Measurements from ENCODE around the gene ZNF655. TPM values are rescaled to one million over a fixed set of nuclear protein-coding genes. Genes with fewer than 3 reads are reported as not detected.

The ZNF655 gene
- total RNA-seq (100 to 1,000 TPM in 1 of 2 donors, 10 to 100 TPM in 1; 72.3 to 138 TPM), polyA plus RNA-seq (10 to 100 TPM; 41.3 to 50.1 TPM)
- long read RNA-seq, donor 1, full-length matches to known transcripts: 16 of 25 reads
- long read RNA-seq, donor 1, partial matches to known transcripts: 9 of 25 reads
- long read RNA-seq, donor 1, other reads (novel, unspliced or antisense): 0 of 25 reads
- long read RNA-seq, donor 2, full-length matches to known transcripts: 3 of 3 reads
- long read RNA-seq, donor 2, partial matches to known transcripts: 0 of 3 reads
- long read RNA-seq, donor 2, other reads (novel, unspliced or antisense): 0 of 3 reads
- long read RNA-seq, donor 3, full-length matches to known transcripts: 7 of 12 reads
- long read RNA-seq, donor 3, partial matches to known transcripts: 5 of 12 reads
- long read RNA-seq, donor 3, other reads (novel, unspliced or antisense): 0 of 12 reads
- long read RNA-seq, donor 4, partial matches to known transcripts: 0 of 5 reads
- long read RNA-seq, donor 4, other reads (novel, unspliced or antisense): 0 of 5 reads
- long read RNA-seq, donor 5, partial matches to known transcripts: 0 of 11 reads
- long read RNA-seq, donor 5, other reads (novel, unspliced or antisense): 0 of 11 reads

DNA sequence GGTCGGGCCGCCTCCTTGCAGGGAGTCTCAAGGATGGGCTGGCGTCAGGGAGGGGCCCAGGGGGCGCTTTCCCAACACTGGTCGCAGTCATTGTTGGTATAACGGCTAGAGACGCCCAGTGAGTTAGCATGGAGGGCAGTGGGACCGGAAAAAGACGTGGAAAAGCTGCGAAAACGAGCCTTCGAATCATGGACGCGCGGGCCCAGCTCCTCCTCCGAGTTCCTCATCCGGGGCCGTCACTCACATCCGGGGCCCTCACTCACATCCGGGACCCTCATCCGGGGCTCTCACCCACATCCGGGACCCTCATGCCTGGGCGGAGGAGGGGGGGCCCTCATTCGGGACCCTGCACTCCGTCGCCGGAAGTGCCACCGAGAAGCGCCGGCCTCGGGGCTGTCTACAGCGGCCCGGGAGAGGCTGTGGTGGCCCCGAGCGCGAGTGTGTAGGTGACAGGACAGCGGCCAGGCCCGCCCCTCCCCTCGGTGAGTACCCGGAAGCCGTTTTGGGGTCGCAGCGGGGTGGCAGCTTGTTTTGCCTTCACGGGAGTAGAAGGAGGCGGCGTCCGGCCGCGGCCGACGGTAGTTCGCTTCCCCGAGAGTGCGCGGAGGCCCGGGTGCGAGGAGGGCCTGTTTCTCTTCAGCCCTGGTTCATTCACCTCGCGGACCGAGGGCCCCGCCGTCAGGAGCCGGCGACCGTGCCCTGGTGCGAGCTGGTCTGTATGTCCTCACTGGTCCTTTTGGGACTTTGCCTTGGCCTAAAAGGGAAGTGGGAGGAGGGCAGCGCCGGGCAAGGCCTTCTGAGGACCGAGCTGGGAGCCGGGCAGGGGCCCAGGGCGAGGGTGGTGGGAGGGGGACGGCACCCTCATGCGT is at the start of gene ZNF655:
Gene ZNF655, plus strand, starts transcription at position 337 of the 869 bp plus-strand sequence. CDS start 1,918 bp downstream, outside the sequence.
- peak; percentile 95 for ATAC-seq (ENCODE audit: insufficient read depth, low FRiP score)
- Histone ChIP-seq H3K27me3 (ENCODE audit: control insufficient read depth in 3 of 3, insufficient read depth in 3 of 3, low read length in 2 of 3) (no peaks in the 10 kb centered on the region), H3K27ac (ENCODE audit: low read depth in 1 of 2, low read length in 1 of 2) (peak within 1 kb of the TSS; percentile 94), H3K4me3 (peak within 1 kb of the TSS; percentile 57), H3K9me3 (ENCODE audit: control insufficient read depth in 4 of 4, insufficient read depth in 3 of 4, low read length in 3 of 4) (no peaks in the 10 kb centered on the region), H3K4me1 (ENCODE audit: control insufficient read depth in 5 of 5, insufficient read depth in 5 of 5, low read length in 5 of 5) (peaks cover 0 to 18% (median 10%) of the 10 kb centered on the region in 5 donors), H3K36me3 (ENCODE audit: control insufficient read depth in 4 of 4, insufficient read depth in 4 of 4, low read length in 4 of 4) (peaks cover 15 to 28% (median 24%) of the 10 kb centered on the region in 4 donors), H3K9ac (ENCODE audit: insufficient read depth in 1 of 2, low read length in 2 of 2) (peak within 1 kb of the TSS; percentile 78 to 95)
- WGBS, 2 donors: 0% methylated on average over 61 to 73 of the region's 73 CpGs
- DNase-seq: peak; percentile 95
- TF ChIP-seq, protein P1, sequence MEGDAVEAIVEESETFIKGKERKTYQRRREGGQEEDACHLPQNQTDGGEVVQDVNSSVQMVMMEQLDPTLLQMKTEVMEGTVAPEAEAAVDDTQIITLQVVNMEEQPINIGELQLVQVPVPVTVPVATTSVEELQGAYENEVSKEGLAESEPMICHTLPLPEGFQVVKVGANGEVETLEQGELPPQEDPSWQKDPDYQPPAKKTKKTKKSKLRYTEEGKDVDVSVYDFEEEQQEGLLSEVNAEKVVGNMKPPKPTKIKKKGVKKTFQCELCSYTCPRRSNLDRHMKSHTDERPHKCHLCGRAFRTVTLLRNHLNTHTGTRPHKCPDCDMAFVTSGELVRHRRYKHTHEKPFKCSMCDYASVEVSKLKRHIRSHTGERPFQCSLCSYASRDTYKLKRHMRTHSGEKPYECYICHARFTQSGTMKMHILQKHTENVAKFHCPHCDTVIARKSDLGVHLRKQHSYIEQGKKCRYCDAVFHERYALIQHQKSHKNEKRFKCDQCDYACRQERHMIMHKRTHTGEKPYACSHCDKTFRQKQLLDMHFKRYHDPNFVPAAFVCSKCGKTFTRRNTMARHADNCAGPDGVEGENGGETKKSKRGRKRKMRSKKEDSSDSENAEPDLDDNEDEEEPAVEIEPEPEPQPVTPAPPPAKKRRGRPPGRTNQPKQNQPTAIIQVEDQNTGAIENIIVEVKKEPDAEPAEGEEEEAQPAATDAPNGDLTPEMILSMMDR (IDR thresholded peaks at IDR 0.05; ENCODE audit: control extremely low read depth, extremely low read depth): no peak

DNA sequence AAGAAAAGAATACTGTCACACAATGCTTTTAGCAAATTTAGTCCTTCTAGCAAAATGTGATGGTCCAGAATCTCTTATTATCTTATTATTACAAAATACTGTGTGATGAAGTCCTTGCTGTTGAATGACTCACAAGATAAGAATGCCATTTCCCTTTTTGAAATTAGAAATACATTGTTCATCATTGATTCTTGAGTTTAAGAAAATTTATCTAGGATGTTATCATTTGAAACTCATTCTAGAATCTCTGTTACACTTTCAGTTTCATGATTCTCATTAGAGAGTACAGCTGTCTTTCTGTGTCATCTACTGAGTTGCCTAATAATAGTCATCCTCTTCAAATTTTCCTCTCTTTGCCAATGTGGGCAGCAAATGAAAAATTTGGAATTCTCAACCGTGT is 44.4 kb upstream of the ZNF655 start:
- 94 to 97% methylated on average over 1 of the region's 1 CpG for WGBS, 2 donors
- peaks cover 4 to 21% (median 15%) of the 10 kb centered on the region in 4 donors for H3K36me3 ChIP-seq (ENCODE audit: control insufficient read depth in 4 of 4, insufficient read depth in 4 of 4, low read length in 4 of 4)
- ATAC-seq (ENCODE audit: insufficient read depth, low FRiP score): no peak

GRCh38 chr7:99521399-99521798 is 37.0 kb upstream of the ZNF655 start:
- Histone ChIP-seq H3K36me3 (ENCODE audit: control insufficient read depth in 4 of 4, insufficient read depth in 4 of 4, low read length in 4 of 4) (peaks cover 10 to 22% (median 17%) of the 10 kb centered on the region in 4 donors), H3K9ac (ENCODE audit: insufficient read depth in 1 of 2, low read length in 2 of 2) (no peak overlapping the region), H3K9me3 (ENCODE audit: control insufficient read depth in 4 of 4, insufficient read depth in 3 of 4, low read length in 3 of 4) (no peaks in the 10 kb centered on the region), H3K27me3 (ENCODE audit: control insufficient read depth in 3 of 3, insufficient read depth in 3 of 3, low read length in 2 of 3) (no peaks in the 10 kb centered on the region), H3K4me1 (ENCODE audit: control insufficient read depth in 5 of 5, insufficient read depth in 5 of 5, low read length in 5 of 5) (no peaks in the 10 kb centered on the region), H3K27ac (ENCODE audit: low read depth in 1 of 2, low read length in 1 of 2) (no peak overlapping the region), H3K4me3 (no peak overlapping the region)
- WGBS, 2 donors: 94 to 97% methylated on average over 3 of the region's 3 CpGs
- DNase-seq: no peak
- TF ChIP-seq, protein P1 (IDR thresholded peaks at IDR 0.05; ENCODE audit: control extremely low read depth, extremely low read depth): no peak
- no peak for ATAC-seq (ENCODE audit: insufficient read depth, low FRiP score)

More for the DNA sequence above, 44.4 kb upstream of the ZNF655 start:
- Histone ChIP-seq H3K9ac (ENCODE audit: insufficient read depth in 1 of 2, low read length in 2 of 2) (no peak overlapping the region), H3K4me3 (no peak overlapping the region), H3K27ac (ENCODE audit: low read depth in 1 of 2, low read length in 1 of 2) (no peak overlapping the region), H3K4me1 (ENCODE audit: control insufficient read depth in 5 of 5, insufficient read depth in 5 of 5, low read length in 5 of 5) (no peaks in the 10 kb centered on the region), H3K9me3 (ENCODE audit: control insufficient read depth in 4 of 4, insufficient read depth in 3 of 4, low read length in 3 of 4) (no peaks in the 10 kb centered on the region), H3K27me3 (ENCODE audit: control insufficient read depth in 3 of 3, insufficient read depth in 3 of 3, low read length in 2 of 3) (no peaks in the 10 kb centered on the region)
- DNase-seq: no peak
- TF ChIP-seq, protein P1 (IDR thresholded peaks at IDR 0.05; ENCODE audit: control extremely low read depth, extremely low read depth): no peak
